GM21515 (cell line): ENCODE results near the gene TIGD4.

Experiments used
- ATAC-seq: cut with Tn5 transposase; IDR thresholded peaks from one replicate; pipeline ENCODE4 v1.9.1; 2021; ENCODE audit not compliant: unreplicated experiment

The TIGD4 gene

GRCh38 chr4:152727784-152728183 lies 51.7 kb downstream of the TIGD4 start:
- no peak for ATAC-seq

GRCh38 chr4:152724494-152724893 lies 55.0 kb downstream of the TIGD4 start:
- no peak for ATAC-seq

GRCh38 chr4:152723236-152723635 lies 56.3 kb downstream of the TIGD4 start:
- ATAC-seq, result no peak

GRCh38 chr4:152719801-152720556 lies 59.6 kb downstream of the TIGD4 start:
- no peak for ATAC-seq
